ENCODE measurements around the gene CDKAL1. TPM values are rescaled to one million over a fixed set of nuclear protein-coding genes. Genes with fewer than 3 reads are reported as not detected.
A peak's percentile ranks its signal among the peaks of the same experiment; 100 is the strongest.

Gene CDKAL1
- total RNA-seq, 1 donor from 2014 or later: 9.6 TPM

DNA sequence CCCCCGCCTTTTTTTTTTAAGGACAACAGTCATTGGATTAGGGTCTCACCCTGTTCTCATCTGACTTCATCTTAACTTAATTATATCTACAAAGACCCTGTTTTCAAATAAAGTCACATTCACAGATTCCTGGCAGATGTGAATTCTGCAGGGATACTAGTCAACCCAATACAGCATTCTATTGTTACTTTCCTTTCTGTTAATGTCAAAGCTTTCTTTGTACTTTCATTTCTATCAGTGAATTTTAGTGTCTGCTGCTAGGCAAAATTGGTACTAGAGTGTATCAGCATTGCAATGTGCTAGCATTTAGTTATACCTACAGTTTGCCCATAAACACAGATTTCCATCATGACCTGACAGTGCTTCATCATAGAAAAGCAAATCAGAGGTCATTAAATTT, 281.9 kb downstream of the CDKAL1 start:
- TF ChIP-seq, protein P1, sequence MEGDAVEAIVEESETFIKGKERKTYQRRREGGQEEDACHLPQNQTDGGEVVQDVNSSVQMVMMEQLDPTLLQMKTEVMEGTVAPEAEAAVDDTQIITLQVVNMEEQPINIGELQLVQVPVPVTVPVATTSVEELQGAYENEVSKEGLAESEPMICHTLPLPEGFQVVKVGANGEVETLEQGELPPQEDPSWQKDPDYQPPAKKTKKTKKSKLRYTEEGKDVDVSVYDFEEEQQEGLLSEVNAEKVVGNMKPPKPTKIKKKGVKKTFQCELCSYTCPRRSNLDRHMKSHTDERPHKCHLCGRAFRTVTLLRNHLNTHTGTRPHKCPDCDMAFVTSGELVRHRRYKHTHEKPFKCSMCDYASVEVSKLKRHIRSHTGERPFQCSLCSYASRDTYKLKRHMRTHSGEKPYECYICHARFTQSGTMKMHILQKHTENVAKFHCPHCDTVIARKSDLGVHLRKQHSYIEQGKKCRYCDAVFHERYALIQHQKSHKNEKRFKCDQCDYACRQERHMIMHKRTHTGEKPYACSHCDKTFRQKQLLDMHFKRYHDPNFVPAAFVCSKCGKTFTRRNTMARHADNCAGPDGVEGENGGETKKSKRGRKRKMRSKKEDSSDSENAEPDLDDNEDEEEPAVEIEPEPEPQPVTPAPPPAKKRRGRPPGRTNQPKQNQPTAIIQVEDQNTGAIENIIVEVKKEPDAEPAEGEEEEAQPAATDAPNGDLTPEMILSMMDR (IDR thresholded peaks at IDR 0.05): no peak
- Mint-ChIP-seq H3K9me3 (ENCODE audit: low read depth) (peaks cover 6% of the 10 kb centered on the region), H3K36me3 (ENCODE audit: low read depth) (peaks cover 4% of the 10 kb centered on the region), H3K4me1 (ENCODE audit: low read depth) (peaks cover 20% of the 10 kb centered on the region), H3K27me3 (ENCODE audit: low read depth) (no peaks in the 10 kb centered on the region), H3K27ac (ENCODE audit: unreplicated experiment) (no peak overlapping the region), H3K4me3 (ENCODE audit: unreplicated experiment) (no peak overlapping the region)
- DNase-seq (ENCODE audit: low spot score): no peak

DNA sequence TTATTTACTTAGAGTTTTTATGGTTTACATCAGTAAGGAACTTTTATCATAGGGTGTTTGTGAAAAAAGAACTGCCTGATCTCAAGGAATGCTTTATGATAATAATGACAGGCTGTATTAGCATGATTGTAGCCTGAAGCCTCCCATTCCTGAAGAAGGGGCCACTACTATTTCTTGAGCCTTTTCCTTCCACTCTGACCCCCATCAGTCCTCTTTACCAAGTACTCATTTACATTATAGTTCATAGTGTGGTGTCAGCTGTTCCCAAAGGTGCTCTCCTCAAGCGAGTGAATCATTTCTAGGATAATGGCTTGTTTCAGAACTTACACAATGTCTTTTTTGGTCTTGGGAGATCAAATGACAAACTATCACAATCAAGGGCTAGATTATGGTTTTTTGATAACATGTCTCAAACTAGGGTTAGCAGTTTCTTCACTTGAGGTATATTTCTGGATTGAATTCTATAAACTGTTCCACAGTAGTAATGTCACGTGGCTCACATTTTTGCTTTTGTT, 283.6 kb downstream of the CDKAL1 start:
- Mint-ChIP-seq H3K27ac (ENCODE audit: unreplicated experiment) (no peak overlapping the region), H3K4me1 (ENCODE audit: low read depth) (peaks cover 7% of the 10 kb centered on the region), H3K36me3 (ENCODE audit: low read depth) (peaks cover 4% of the 10 kb centered on the region), H3K27me3 (ENCODE audit: low read depth) (no peaks in the 10 kb centered on the region), H3K9me3 (ENCODE audit: low read depth) (peaks cover 6% of the 10 kb centered on the region), H3K4me3 (ENCODE audit: unreplicated experiment) (no peak overlapping the region)
- TF ChIP-seq, protein P1 (IDR thresholded peaks at IDR 0.05): no peak
- no peak for DNase-seq (ENCODE audit: low spot score)

DNA sequence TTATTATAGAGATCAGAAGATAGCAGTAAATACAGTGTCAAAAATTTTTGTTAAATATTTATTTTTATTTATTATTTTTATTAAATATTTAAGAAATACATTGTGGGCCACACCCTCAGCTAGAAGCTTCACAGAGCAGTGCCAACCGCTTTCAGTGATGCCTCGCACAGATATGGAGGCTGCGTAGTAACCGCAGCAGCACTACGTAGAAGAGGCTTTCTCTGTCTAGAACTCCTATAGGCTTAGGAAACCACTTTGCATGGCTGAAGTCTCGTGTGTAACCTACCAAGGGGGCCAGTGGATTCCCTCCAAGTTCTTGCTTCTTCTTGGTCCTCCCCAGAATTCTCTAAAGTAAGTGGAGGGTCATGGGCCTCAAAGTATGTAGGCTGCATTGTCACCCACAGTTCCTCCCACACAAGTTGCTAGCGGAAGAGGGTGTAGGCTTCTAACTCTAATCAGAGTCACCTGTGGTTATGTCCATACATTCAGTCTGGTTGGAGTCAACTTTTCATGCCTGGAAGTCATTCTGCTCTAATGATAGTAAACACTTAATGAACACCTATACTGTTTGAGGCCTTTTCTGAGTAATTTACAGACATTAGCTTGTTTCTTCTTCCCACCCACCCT, 285.6 kb downstream of the CDKAL1 start:
- TF ChIP-seq, protein P1 (IDR thresholded peaks at IDR 0.05): no peak
- H3K27ac Mint-ChIP-seq (ENCODE audit: unreplicated experiment): no peak overlapping the region
- no peak for DNase-seq (ENCODE audit: low spot score)
- H3K36me3 Mint-ChIP-seq (ENCODE audit: low read depth): peaks cover 2% of the 10 kb centered on the region
- no peak overlapping the region for H3K4me3 Mint-ChIP-seq (ENCODE audit: unreplicated experiment)
- H3K27me3 Mint-ChIP-seq (ENCODE audit: low read depth): no peaks in the 10 kb centered on the region
- peaks cover 7% of the 10 kb centered on the region for H3K4me1 Mint-ChIP-seq (ENCODE audit: low read depth)
- no peaks in the 10 kb centered on the region for H3K9me3 Mint-ChIP-seq (ENCODE audit: low read depth)

DNA sequence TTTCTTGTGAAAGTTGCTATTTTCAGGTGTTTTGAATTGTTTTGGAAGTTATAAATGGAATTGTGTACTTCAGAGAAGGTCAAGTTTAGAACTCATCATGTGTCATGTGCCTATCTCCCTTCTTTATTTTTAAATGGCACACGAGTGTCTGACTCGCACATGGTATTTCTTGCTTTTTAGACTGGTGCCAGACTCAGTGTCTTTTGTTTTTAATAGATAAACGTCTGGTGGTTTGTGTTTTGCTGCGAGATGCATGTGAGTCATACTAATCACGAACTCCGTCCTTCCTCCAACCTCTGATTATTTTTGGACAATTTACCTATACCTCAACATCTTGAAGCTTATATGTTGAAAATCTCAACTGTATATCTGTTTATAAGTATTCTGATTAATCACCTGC, 292.1 kb downstream of the CDKAL1 start:
- no peaks in the 10 kb centered on the region for H3K9me3 Mint-ChIP-seq (ENCODE audit: low read depth)
- DNase-seq (ENCODE audit: low spot score): no peak
- TF ChIP-seq, protein P1 (IDR thresholded peaks at IDR 0.05): no peak
- no peak overlapping the region for H3K4me3 Mint-ChIP-seq (ENCODE audit: unreplicated experiment)
- H3K36me3 Mint-ChIP-seq (ENCODE audit: low read depth): peaks cover 2% of the 10 kb centered on the region
- H3K27ac Mint-ChIP-seq (ENCODE audit: unreplicated experiment): peak overlapping the region; percentile 70
- peaks cover 36% of the 10 kb centered on the region for H3K4me1 Mint-ChIP-seq (ENCODE audit: low read depth)
- no peaks in the 10 kb centered on the region for H3K27me3 Mint-ChIP-seq (ENCODE audit: low read depth)

DNA sequence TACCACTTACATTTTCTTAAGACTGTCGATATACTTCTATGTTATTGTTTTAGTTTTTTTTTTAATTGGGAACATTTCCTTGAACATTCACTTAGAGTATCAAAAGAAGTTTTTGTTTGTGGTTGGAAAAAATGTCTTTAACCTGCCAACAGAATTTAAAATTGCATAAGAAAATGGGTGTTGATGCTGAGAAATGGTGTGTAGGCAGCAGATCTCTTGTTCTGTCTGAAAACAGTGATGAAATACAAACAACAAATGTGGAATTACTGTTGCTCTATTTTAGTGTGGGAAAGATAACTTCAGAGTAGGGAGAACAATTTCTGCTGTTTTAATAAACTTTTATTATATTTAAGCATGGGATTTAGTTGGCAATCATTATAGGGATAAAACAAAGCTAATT, 293.5 kb downstream of the CDKAL1 start:
- peaks cover 36% of the 10 kb centered on the region for H3K4me1 Mint-ChIP-seq (ENCODE audit: low read depth)
- H3K27ac Mint-ChIP-seq (ENCODE audit: unreplicated experiment): peak overlapping the region; percentile 68
- H3K4me3 Mint-ChIP-seq (ENCODE audit: unreplicated experiment): no peak overlapping the region
- peaks cover 2% of the 10 kb centered on the region for H3K36me3 Mint-ChIP-seq (ENCODE audit: low read depth)
- TF ChIP-seq, protein P1 (IDR thresholded peaks at IDR 0.05): no peak
- no peaks in the 10 kb centered on the region for H3K9me3 Mint-ChIP-seq (ENCODE audit: low read depth)
- H3K27me3 Mint-ChIP-seq (ENCODE audit: low read depth): no peaks in the 10 kb centered on the region
- no peak for DNase-seq (ENCODE audit: low spot score)
